ENCODE data around the gene ASGR1.
A peak's percentile ranks its signal among the peaks of the same experiment; 100 is the strongest.
"Not testable (repeated sequence)": the region's sequence is repeated elsewhere in the genome, so short reads cannot be mapped to it uniquely, and the experiment has no call there.

Gene ASGR1

GRCh38 chr17:7158424-7158823 is 20.7 kb downstream of the ASGR1 start:
- peak; percentile 69 for DNase-seq

- DNase-seq = peak; percentile 36
Observed at GRCh38 chr17:7156342-7156940, 22.7 kb downstream of the ASGR1 start.

DNA sequence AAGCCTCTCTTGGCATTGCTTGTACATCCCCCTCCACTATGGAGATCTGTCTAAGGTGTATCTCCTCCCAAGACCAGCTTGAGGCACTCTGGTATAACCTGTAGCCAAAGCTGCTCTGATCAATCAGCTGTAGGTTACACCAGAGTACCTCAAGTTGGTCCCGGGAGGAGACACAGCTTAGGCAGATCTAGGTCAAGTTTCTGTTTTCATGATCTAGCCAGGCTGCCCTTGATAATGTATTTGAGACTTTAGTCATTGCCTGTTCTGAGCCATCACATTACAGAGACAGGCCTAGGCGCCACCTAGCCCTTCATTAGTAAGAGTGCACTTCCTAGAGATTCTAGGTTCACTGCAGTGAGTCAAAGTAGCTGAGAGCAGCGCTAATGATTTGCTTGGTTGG is 31.4 kb downstream of the ASGR1 start:
- no peak for DNase-seq

DNA sequence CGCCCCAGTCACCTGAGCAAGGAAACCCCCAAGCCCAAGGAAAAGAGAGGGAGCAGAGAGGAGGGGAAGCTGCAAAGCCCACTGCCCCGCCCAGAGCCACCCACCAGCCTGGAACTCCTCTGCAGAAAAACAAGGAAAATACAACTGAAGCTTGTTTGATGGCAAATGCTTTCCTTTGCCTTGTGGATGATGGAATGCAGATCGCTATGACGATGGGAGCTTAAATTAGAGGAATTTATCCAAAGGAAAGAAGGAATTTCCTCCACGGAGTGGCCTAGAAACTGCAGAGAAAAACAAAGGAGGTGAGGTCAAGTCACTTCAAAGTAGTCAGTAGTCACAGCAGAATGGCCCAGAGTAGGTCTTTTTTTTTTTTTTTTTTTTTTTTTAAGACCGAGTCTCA is 33.1 kb downstream of the ASGR1 start:
- no peak for DNase-seq

- no peak for DNase-seq
Observed at GRCh38 chr17:7144213-7144612, 35.0 kb downstream of the ASGR1 start.

DNA sequence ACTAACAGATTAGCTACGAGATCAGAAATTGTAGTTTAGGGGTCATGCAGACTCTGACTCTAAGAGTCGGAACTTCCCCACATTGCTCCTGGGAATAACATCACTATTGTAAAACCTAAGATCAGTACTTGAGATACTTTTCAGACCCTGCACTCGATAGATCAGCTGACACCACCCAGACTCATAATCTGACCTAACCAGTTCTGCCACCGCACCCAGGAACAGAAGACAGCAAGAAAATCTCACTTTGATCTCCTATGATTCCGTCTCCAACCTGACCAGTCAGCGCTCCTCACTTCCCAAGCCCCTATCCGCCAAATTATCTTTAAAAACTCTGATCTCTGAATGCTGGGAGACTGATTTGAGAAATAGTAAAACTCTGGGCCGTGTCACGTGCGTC is 37.3 kb downstream of the ASGR1 start:
- no peak for DNase-seq

DNA sequence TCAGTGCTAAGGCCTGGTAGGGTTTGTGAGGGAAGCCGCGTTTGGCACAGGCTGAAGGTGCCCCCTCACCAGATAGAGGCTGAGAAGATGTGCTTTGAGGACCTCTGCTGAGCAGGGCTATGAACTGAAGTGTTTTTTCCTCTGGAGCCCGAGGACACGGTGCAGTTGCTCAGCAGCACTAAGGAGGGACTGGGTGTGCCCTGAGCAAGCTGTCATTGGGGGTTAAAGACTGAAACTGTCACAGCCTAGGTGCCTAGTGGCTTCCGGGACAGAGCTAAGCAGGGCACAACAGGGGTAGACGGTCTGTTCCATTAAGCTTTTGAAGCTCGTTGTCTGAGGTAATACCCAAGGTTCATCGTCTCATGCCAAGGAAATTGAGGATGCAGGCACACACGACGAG is 39.8 kb downstream of the ASGR1 start:
- DNase-seq = no peak

DNA sequence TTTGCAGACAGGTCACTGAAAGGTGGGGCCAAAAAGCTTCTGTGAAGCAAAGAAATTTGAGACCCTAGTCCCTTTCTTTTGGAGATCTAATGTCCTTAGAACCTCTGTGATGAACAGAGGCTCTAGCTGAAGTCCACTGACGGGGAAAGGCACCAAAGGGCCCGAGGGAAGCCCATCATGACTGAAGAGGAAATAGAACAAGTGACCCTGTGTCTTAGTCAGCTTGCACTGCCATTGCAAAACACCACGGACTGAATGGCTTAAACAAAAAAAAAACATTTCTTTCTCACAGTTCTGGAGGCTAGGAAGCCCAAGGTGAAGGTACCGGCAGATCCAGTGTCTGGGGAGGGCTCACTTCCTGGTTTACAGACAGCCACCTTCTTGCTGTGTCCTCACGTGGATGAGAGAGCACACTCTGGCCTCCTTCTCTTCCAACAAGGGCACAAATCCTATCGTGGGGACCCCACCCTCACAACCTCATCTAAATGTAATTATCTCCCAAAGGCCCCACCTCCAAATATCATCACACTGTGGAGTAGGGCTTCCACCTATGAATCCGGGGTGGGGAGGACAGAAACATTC is 40.3 kb downstream of the ASGR1 start:
- DNase-seq = peak; percentile 89

DNA sequence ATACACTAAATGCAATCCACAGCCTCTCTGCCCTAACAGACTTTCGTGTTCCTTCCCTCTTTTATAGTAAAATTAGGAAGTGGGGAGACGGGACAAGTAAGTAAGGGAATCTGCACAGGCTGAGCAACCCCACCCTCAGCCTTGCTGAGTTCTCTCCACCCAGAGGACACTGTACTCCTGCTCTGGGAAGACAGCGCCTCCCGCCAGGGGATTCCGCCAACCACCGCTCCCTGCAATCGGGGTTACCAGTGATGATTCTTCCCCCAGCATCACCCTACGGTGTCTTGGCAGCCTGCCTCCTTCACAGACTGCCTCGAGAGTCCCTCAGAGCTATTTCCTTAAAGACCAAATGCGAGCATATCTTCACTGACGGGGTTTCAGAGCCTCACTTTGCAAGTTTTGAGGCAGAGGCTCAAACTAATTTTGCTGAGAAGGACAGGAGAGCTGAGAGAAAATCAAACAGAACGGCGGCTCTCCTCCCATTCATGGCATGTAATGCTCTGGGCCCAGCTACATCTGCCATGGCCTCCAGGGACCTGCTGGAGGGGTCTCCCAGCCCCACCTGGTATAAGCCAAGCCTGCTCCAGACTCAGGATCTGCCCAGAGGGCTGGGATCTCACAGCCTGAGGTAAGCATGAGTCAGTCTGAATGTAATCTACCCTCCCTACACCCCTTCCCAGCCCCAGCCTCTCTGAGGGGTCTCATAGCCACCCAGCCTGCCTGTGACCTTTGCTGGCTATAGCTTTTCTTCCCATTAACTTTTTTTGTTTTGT is 41.8 kb downstream of the ASGR1 start:
- DNase-seq = peak; percentile 50

DNA sequence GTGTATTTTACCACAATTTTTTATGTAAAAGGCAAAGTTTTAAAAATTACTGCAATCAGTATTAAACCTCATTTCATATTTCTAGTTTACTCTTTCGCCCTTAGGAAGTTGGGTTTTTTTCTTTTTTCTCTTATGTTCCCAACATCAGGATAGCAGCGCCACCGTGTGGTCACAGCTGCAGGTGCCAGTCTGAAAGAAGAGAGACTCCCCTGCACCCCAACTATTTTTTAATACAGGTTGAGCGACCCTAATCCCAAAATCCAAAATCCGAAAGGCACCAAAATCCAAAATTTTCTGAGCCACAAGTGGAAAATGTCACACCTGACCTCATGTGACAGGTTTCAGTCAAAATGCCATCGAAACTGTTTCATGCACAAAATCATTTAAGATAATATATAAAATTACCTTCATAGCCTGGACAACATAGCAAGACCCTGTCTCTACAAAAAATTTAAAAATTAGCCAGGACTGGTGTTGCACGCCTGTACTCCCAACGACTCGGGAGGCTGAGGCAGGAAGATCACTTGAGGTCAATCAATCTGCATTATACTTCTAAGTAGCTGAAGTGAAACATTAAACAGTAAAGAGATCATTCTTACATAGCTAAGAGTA is 42.8 kb downstream of the ASGR1 start:
- DNase-seq = peak; percentile 78

- DNase-seq = no peak
Observed at GRCh38 chr17:7133916-7134315, 45.3 kb downstream of the ASGR1 start.

DNA sequence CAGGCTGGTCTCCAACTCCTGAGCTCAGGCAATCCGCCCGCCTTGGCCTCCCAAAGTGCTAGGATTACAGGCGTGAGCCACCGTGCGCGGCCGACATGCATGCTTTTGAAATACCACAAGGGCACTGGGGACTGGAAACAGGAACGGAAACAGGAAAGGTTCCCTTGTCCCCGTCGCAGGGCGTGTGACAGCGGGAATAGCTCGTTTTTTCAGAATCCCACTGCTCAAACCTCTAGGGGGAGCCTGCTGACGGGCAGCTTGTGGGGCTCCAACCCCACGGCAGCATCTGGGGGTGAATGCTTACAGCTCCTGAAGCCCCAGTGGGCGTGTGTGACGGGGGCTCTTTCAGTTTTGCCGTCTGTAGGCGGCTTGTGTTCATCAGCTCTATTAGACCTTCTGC is 45.7 kb downstream of the ASGR1 start:
- peak; percentile 90 for DNase-seq

- peak; percentile 96 for DNase-seq
Observed at GRCh38 chr17:7132511-7133094, 46.6 kb downstream of the ASGR1 start.

DNA sequence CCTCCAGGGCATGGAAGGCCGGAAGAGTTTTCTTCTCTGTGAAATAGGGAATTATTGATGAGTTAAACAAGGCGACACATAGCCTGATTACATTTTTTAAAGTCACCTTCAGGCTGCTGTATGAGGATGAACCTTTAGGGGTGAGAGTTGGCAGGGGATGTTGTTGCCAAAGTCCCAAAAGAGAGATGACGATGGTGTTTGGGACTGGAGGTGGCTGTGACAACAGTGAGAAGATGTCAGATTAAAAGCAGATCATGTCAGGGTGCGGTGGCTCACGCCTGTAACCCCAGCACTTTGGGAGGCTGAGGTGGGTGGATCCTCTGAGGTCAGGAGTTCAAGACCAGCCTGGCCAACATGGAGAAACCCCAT is 47.8 kb downstream of the ASGR1 start:
- peak; percentile 22 for DNase-seq

- peak; percentile 53 for DNase-seq
Observed at GRCh38 chr17:7130621-7131422, 48.3 kb downstream of the ASGR1 start.

DNA sequence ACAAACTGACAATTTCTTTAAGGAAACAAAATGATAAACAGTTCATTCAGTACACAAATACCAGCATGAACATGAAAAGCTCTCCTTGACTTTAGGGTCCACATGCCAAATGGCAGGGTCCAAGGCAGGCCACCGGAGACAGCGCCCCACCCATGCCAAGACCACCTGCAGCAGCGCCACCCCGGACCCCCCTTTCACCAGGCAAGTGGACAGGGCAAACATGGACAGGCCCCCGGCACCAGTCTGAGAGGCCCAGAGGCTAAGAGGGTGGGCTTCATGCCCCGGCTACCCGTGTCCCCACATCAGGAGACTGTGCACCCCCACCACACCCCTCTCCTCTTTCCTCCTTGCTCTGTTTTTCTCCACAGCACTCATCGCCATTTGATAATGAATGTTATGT is 49.9 kb downstream of the ASGR1 start:
- no peak for DNase-seq

- DNase-seq = no peak
Observed at GRCh38 chr17:7128160-7128559, 51.0 kb downstream of the ASGR1 start.

GRCh38 chr17:7127501-7127900 is 51.7 kb downstream of the ASGR1 start:
- DNase-seq = not testable (repeated sequence)

DNA sequence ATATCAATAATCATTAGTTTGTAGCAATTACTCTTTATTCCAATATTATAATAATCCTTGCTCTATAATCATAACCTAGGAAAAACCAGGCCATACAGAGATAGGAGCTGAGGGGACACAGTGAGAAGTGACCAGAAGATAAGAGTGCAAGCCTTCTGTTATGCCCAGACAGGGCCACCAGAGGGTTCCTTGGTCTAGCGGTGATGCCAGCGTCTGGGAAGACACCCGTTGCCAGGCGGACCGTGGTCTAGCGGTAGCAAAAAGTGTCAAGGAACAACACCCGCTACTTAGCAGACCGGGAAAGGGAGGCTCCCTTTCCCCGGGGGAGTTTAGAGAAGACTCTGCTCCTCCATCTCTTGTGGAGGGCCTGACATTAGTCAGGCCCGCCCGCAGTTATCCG is 52.8 kb downstream of the ASGR1 start:
- not testable (repeated sequence) for DNase-seq

- DNase-seq = no peak
Observed at GRCh38 chr17:7124923-7125322, 54.2 kb downstream of the ASGR1 start.

- DNase-seq = no peak
Observed at GRCh38 chr17:7123844-7124243, 55.3 kb downstream of the ASGR1 start.
